Measurements from ENCODE around the gene CDR2L.

DNA sequence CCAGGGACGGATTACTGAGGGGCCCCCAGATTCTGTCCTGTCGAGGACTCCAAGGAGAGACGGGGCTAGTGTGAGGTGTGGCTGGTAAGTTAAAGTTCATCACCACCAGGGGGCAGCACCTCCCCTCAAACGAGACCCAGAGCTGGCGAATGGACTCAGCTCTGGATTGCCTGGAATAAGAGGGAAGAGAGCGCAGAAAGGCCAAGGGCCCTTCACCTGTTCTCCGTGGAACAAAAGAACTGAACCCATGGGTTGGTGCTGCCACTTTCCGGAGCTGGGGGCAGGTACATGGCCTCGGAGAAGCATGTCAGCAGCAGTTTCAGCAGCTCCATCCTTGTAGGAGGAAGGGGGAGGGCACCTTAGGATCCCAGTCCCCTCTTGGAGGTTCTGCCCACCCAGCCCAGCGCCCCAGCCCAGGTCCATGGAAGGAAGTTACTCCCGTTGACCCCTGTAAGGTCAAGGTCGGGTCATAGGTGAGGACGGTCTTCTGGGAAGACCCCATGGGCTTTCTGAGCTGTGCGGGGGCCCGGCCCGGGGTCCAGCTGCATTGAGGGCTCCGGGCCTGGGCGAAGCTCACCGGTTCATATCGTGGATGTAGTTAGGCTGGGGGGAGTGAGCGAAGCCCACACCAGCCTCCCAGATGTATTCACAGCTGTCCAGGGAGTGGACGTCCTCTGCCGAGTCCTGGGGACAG is 25.6 kb upstream of the CDR2L start:
- TF ChIP-seq, protein P1, sequence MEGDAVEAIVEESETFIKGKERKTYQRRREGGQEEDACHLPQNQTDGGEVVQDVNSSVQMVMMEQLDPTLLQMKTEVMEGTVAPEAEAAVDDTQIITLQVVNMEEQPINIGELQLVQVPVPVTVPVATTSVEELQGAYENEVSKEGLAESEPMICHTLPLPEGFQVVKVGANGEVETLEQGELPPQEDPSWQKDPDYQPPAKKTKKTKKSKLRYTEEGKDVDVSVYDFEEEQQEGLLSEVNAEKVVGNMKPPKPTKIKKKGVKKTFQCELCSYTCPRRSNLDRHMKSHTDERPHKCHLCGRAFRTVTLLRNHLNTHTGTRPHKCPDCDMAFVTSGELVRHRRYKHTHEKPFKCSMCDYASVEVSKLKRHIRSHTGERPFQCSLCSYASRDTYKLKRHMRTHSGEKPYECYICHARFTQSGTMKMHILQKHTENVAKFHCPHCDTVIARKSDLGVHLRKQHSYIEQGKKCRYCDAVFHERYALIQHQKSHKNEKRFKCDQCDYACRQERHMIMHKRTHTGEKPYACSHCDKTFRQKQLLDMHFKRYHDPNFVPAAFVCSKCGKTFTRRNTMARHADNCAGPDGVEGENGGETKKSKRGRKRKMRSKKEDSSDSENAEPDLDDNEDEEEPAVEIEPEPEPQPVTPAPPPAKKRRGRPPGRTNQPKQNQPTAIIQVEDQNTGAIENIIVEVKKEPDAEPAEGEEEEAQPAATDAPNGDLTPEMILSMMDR (IDR thresholded peaks at IDR 0.05): peak; percentile 91 to 92 (median 91)
- TF ChIP-seq POLR2A (IDR thresholded peaks at IDR 0.05): no peak
